ENCODE measurements around the gene EMILIN1. TPM values are rescaled to one million over a fixed set of nuclear protein-coding genes. Genes with fewer than 3 reads are reported as not detected.

The EMILIN1 gene
- total and polyA plus RNA-seq, 2 of the 8 experiments (the other 6 are each of a cell fraction or from before 2014, with no cell fraction given) = 1.9 to 3.0 TPM

DNA sequence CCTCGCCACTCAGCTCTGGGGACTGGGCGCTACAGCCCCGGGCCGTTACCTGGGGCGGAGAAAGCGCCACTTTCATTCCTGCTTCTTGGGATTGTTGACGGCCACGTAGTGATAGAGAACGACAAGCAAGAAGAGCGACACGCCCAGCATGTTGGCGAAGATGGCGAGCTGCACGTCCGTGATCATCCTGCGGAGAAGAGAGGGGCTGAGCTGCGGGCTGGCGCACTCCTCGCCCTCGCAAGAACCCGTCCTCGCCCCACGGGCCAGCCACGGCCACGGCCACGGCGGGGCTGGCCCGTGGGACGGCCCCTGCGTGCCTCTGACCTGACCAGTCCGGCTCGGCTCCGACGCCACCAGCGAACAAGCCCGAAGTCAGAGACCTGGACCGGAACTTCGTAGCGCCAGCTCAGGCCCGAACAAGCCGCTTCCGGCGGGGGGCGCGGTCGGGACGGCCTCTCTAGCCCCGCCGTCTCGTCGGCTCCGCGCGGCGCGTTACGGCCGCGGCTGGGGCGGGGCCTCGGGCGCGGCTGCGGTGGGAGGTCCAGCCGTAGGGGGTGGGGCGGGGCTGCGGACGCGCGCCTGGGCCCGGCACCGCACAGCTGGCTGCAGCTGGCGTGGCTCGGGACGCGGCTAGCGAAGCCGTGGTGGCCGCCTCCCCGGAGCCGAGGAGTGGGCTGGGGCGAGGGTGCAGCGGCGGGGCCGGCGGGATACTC, 7.0 kb upstream of the EMILIN1 start, which contains the start of gene OST4 (continued):
- TF ChIP-seq, protein P1, sequence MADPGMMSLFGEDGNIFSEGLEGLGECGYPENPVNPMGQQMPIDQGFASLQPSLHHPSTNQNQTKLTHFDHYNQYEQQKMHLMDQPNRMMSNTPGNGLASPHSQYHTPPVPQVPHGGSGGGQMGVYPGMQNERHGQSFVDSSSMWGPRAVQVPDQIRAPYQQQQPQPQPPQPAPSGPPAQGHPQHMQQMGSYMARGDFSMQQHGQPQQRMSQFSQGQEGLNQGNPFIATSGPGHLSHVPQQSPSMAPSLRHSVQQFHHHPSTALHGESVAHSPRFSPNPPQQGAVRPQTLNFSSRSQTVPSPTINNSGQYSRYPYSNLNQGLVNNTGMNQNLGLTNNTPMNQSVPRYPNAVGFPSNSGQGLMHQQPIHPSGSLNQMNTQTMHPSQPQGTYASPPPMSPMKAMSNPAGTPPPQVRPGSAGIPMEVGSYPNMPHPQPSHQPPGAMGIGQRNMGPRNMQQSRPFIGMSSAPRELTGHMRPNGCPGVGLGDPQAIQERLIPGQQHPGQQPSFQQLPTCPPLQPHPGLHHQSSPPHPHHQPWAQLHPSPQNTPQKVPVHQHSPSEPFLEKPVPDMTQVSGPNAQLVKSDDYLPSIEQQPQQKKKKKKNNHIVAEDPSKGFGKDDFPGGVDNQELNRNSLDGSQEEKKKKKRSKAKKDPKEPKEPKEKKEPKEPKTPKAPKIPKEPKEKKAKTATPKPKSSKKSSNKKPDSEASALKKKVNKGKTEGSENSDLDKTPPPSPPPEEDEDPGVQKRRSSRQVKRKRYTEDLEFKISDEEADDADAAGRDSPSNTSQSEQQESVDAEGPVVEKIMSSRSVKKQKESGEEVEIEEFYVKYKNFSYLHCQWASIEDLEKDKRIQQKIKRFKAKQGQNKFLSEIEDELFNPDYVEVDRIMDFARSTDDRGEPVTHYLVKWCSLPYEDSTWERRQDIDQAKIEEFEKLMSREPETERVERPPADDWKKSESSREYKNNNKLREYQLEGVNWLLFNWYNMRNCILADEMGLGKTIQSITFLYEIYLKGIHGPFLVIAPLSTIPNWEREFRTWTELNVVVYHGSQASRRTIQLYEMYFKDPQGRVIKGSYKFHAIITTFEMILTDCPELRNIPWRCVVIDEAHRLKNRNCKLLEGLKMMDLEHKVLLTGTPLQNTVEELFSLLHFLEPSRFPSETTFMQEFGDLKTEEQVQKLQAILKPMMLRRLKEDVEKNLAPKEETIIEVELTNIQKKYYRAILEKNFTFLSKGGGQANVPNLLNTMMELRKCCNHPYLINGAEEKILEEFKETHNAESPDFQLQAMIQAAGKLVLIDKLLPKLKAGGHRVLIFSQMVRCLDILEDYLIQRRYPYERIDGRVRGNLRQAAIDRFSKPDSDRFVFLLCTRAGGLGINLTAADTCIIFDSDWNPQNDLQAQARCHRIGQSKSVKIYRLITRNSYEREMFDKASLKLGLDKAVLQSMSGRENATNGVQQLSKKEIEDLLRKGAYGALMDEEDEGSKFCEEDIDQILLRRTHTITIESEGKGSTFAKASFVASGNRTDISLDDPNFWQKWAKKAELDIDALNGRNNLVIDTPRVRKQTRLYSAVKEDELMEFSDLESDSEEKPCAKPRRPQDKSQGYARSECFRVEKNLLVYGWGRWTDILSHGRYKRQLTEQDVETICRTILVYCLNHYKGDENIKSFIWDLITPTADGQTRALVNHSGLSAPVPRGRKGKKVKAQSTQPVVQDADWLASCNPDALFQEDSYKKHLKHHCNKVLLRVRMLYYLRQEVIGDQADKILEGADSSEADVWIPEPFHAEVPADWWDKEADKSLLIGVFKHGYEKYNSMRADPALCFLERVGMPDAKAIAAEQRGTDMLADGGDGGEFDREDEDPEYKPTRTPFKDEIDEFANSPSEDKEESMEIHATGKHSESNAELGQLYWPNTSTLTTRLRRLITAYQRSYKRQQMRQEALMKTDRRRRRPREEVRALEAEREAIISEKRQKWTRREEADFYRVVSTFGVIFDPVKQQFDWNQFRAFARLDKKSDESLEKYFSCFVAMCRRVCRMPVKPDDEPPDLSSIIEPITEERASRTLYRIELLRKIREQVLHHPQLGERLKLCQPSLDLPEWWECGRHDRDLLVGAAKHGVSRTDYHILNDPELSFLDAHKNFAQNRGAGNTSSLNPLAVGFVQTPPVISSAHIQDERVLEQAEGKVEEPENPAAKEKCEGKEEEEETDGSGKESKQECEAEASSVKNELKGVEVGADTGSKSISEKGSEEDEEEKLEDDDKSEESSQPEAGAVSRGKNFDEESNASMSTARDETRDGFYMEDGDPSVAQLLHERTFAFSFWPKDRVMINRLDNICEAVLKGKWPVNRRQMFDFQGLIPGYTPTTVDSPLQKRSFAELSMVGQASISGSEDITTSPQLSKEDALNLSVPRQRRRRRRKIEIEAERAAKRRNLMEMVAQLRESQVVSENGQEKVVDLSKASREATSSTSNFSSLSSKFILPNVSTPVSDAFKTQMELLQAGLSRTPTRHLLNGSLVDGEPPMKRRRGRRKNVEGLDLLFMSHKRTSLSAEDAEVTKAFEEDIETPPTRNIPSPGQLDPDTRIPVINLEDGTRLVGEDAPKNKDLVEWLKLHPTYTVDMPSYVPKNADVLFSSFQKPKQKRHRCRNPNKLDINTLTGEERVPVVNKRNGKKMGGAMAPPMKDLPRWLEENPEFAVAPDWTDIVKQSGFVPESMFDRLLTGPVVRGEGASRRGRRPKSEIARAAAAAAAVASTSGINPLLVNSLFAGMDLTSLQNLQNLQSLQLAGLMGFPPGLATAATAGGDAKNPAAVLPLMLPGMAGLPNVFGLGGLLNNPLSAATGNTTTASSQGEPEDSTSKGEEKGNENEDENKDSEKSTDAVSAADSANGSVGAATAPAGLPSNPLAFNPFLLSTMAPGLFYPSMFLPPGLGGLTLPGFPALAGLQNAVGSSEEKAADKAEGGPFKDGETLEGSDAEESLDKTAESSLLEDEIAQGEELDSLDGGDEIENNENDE (IDR thresholded peaks at IDR 0.05; ENCODE audit: insufficient replicate concordance, low read length) = no peak
- TF ChIP-seq CBX8 (IDR thresholded peaks at IDR 0.05; ENCODE audit: borderline replicate concordance, low read depth, low read length) (no peak), CBX5 (IDR thresholded peaks at IDR 0.05; ENCODE audit: low read depth, low read length) (no peak), SIRT6 (IDR thresholded peaks at IDR 0.05; ENCODE audit: low read length) (no peak), RBBP5 (IDR thresholded peaks at IDR 0.05; ENCODE audit: borderline replicate concordance, low read depth, low read length) (peak; percentile 71; the same call in 1 of the 2 replicates), FOSL1 (IDR thresholded peaks at IDR 0.05; ENCODE audit: insufficient read depth, low read depth, low read length) (no peak)
- TF ChIP-seq, protein P2, sequence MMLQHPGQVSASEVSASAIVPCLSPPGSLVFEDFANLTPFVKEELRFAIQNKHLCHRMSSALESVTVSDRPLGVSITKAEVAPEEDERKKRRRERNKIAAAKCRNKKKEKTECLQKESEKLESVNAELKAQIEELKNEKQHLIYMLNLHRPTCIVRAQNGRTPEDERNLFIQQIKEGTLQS (IDR thresholded peaks at IDR 0.05; ENCODE audit: insufficient read depth, low read depth, low read length) = no peak
- TF ChIP-seq, protein P3, sequence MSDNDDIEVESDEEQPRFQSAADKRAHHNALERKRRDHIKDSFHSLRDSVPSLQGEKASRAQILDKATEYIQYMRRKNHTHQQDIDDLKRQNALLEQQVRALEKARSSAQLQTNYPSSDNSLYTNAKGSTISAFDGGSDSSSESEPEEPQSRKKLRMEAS (IDR thresholded peaks at IDR 0.05) = no peak

All from H1 (cell line).